Measurements from ENCODE around the gene FUS.
A peak's percentile ranks its signal among the peaks of the same experiment; 100 is the strongest.

The FUS gene

GRCh38 chr16:31202414-31203375, 22.8 kb downstream of the FUS start, which contains the start of gene PYCARD:
PYCARD (minus strand) TSS chr16:31202760; CDS start chr16:31202690, 70 bp downstream.
- peak; percentile 79 to 90 (median 83) for DNase-seq

GRCh38 chr16:31204871-31205666, 25.1 kb downstream of the FUS start:
- DNase-seq, result no peak

- no peak for DNase-seq
These were observed 26.8 kb downstream of the FUS start for GRCh38 chr16:31206776-31207175.

GRCh38 chr16:31213342-31213741, 33.4 kb downstream of the FUS start:
- no peak for DNase-seq

- DNase-seq, result peak in 1 of 3 donors; percentile 36
These were observed 34.2 kb downstream of the FUS start, which contains the start of gene TRIM72 for GRCh38 chr16:31213877-31214707. TRIM72 (plus strand) TSS chr16:31214119; CDS start chr16:31214739, 620 bp downstream.

- DNase-seq, result peak in 1 of 3 donors; percentile 34
These were observed 34.9 kb downstream of the FUS start for GRCh38 chr16:31214708-31215286.

GRCh38 chr16:31215287-31216162, 35.6 kb downstream of the FUS start:
- peak; percentile 72 to 87 (median 77) for DNase-seq

GRCh38 chr16:31216422-31217135, 36.6 kb downstream of the FUS start, which contains the start of gene PYDC1:
PYDC1 (minus strand) TSS chr16:31217135; CDS start chr16:31217028, 107 bp downstream.
- peak in 1 of 3 donors; percentile 46 for DNase-seq

- no peak for DNase-seq
These were observed 37.2 kb downstream of the FUS start for GRCh38 chr16:31217136-31217530.

- DNase-seq, result no peak
These were observed 39.3 kb downstream of the FUS start for GRCh38 chr16:31219154-31219741.

GRCh38 chr16:31221357-31222160, 41.6 kb downstream of the FUS start:
- DNase-seq, result peak in 1 of 3 donors; percentile 29

- no peak for DNase-seq
These were observed 43.1 kb downstream of the FUS start for GRCh38 chr16:31223044-31223443.

- DNase-seq, result no peak
These were observed 44.4 kb downstream of the FUS start for GRCh38 chr16:31224092-31224955.

GRCh38 chr16:31225193-31225592, 45.3 kb downstream of the FUS start:
- DNase-seq, result no peak

GRCh38 chr16:31228206-31228605, 48.3 kb downstream of the FUS start:
- no peak for DNase-seq

GRCh38 chr16:31229501-31229900, 49.6 kb downstream of the FUS start:
- no peak for DNase-seq

- no peak for DNase-seq
These were observed 58.1 kb downstream of the FUS start for GRCh38 chr16:31238041-31238440.
